DMS114 treated with DMSO at 0.1 percent for 48 hours (cell line): ENCODE measurements around the gene LAPTM4A.

Experiments used
- DNase-seq: peaks from one replicate; lab custom pipeline; 2025; ENCODE audit not compliant: unreplicated experiment; lab: John Stamatoyannopoulos, UW

Gene LAPTM4A

GRCh38 chr2:20025065-20025786 lies 26.2 kb downstream of the LAPTM4A start:
- no peak for DNase-seq

- no peak for DNase-seq
These were observed 27.7 kb downstream of the LAPTM4A start for GRCh38 chr2:20023688-20024087.

- no peak for DNase-seq
These were observed 29.9 kb downstream of the LAPTM4A start for GRCh38 chr2:20021405-20022009.

GRCh38 chr2:20019747-20020146 lies 31.7 kb downstream of the LAPTM4A start:
- no peak for DNase-seq

GRCh38 chr2:20018601-20019152 lies 32.8 kb downstream of the LAPTM4A start:
- no peak for DNase-seq

- DNase-seq = no peak
These were observed 35.1 kb downstream of the LAPTM4A start for GRCh38 chr2:20016346-20016745.

- peak; percentile 49 for DNase-seq
These were observed 35.8 kb downstream of the LAPTM4A start for GRCh38 chr2:20015482-20016083.

GRCh38 chr2:20013126-20013849 lies 38.1 kb downstream of the LAPTM4A start:
- no peak for DNase-seq

- no peak for DNase-seq
These were observed 38.9 kb downstream of the LAPTM4A start, which contains the start of gene MATN3 for GRCh38 chr2:20012282-20013125. Gene MATN3 (minus strand): TSS chr2:20012668. CDS start chr2:20012631, 37 bp downstream.

- DNase-seq = no peak
These were observed 39.5 kb downstream of the LAPTM4A start for GRCh38 chr2:20012032-20012281.

GRCh38 chr2:20011276-20012031 lies 40.0 kb downstream of the LAPTM4A start:
- no peak for DNase-seq

GRCh38 chr2:20008703-20009102 lies 42.7 kb downstream of the LAPTM4A start:
- no peak for DNase-seq

- DNase-seq = no peak
These were observed 45.4 kb downstream of the LAPTM4A start for GRCh38 chr2:20005891-20006470.

GRCh38 chr2:20005067-20005627 lies 46.3 kb downstream of the LAPTM4A start:
- DNase-seq = no peak

GRCh38 chr2:20001361-20001863 lies 50.0 kb downstream of the LAPTM4A start:
- no peak for DNase-seq

- no peak for DNase-seq
These were observed 57.7 kb downstream of the LAPTM4A start for GRCh38 chr2:19993731-19994130.

- no peak for DNase-seq
These were observed 59.5 kb downstream of the LAPTM4A start for GRCh38 chr2:19991895-19992294.

GRCh38 chr2:19990416-19990728 lies 61.1 kb downstream of the LAPTM4A start:
- DNase-seq = peak; percentile 46
